Melanocyte of skin (primary cell): Measurements from ENCODE around the gene RGP1. TPM values are rescaled to one million over a fixed set of nuclear protein-coding genes. Genes with fewer than 3 reads are reported as not detected.

Experiments
- small RNA-seq, 2 donors: library from RNA; depleted of rRNA; stranded (forward); fragments of <200 nt; gene quantifications; one replicate each; pipeline ENCODE3, GENCODE V24; 2012
- total RNA-seq, 2 donors: library from RNA; depleted of rRNA; stranded (reverse); fragments of >200 nt; gene quantifications; 2 replicates each; pipeline ENCODE4 v1.2.3, GENCODE V29; 2012

The RGP1 gene
- 10 to 100 TPM; 13.0 to 16.2 TPM for total RNA-seq

GRCh38 chr9:35748858-35749514, at the start of gene RGP1, which contains the start of gene GBA2:
Gene RGP1 (plus strand): TSS chr9:35749287. CDS start chr9:35749756, 469 bp downstream.
Gene GBA2 (minus strand): TSS chr9:35749228. CDS start chr9:35748704, 524 bp downstream.

GRCh38 chr9:35732185-35732799, 16.8 kb upstream of the RGP1 start, which contains the start of the genes CREB3 and TLN1:
Gene CREB3 (plus strand): TSS chr9:35732666. CDS start chr9:35732773, 107 bp downstream.
Gene TLN1 (minus strand): TSS chr9:35732195. CDS start chr9:35725694, 6,501 bp downstream.

GRCh38 chr9:35754264-35754663, 5.2 kb downstream of the RGP1 start, which contains the start of gene MSMP:
Gene MSMP (minus strand): TSS chr9:35754276. CDS start chr9:35754129, 147 bp downstream.

GRCh38 chr9:35791297-35791921, 42.3 kb downstream of the RGP1 start, which contains the start of gene NPR2:
Gene NPR2 (plus strand): TSS chr9:35791591. CDS start chr9:35792409, 818 bp downstream.

Small RNA genes within 50 kb of the gene (small RNA-seq; reads per million reads assigned to genes)
- 1.1 to 1.6 reads per million in 2 donors for gene MIR6853

Other genes with a start within 250 kb of the RGP1 start
- 10 to 100 TPM in 1 of 2 donors, 1 to 10 TPM in 1; 9.3 to 10.3 TPM for gene TESK1, start 144.0 kb upstream of the RGP1 start, total RNA-seq
- gene CD72, start 130.9 kb upstream of the RGP1 start, total RNA-seq: 1 to 10 TPM in 1 of 2 donors, under 1 TPM in 1; 0.33 to 1.0 TPM
- not detected for gene SIT1, start 98.4 kb upstream of the RGP1 start, total RNA-seq
- over 10,000 TPM; 172,345 to 336,493 TPM for gene RMRP, start 91.3 kb upstream of the RGP1 start, total RNA-seq
- gene CCDC107, start 91.0 kb upstream of the RGP1 start, total RNA-seq: 10 to 100 TPM in 1 of 2 donors, 1 to 10 TPM in 1; 9.3 to 11.4 TPM
- gene ARHGEF39, start 84.1 kb upstream of the RGP1 start, total RNA-seq: 1 to 10 TPM; 1.7 to 7.0 TPM
- not detected for gene CA9, start 75.4 kb upstream of the RGP1 start, total RNA-seq
- gene TPM2, start 59.4 kb upstream of the RGP1 start, total RNA-seq: 10 to 100 TPM in 1 of 2 donors, 1 to 10 TPM in 1; 4.5 to 34.0 TPM
- 100 to 1,000 TPM; 135 to 143 TPM for gene TLN1, start 17.1 kb upstream of the RGP1 start, total RNA-seq
- gene CREB3, start 16.6 kb upstream of the RGP1 start, total RNA-seq: 10 to 100 TPM; 46.5 to 48.6 TPM
- gene GBA2, start 59 bp upstream of the RGP1 start, total RNA-seq: 10 to 100 TPM; 37.3 to 41.3 TPM
- not detected for gene MSMP, start 5.0 kb downstream of the RGP1 start, total RNA-seq
- 10 to 100 TPM; 10.7 to 17.3 TPM for gene NPR2, start 42.3 kb downstream of the RGP1 start, total RNA-seq
- 1 to 10 TPM in 1 of 2 donors, under 1 TPM in 1; 0.67 to 1.0 TPM for gene SPAG8, start 63.0 kb downstream of the RGP1 start, total RNA-seq
- 10 to 100 TPM; 31.6 to 41.6 TPM for gene HINT2, start 65.8 kb downstream of the RGP1 start, total RNA-seq
- not detected for gene FAM221B, start 79.4 kb downstream of the RGP1 start, total RNA-seq
- gene TMEM8B, start 79.9 kb downstream of the RGP1 start, total RNA-seq: 1 to 10 TPM in 1 of 2 donors, under 1 TPM in 1; 0.33 to 1.7 TPM
- not detected for gene OR13J1, start 121.1 kb downstream of the RGP1 start, total RNA-seq
- gene HRCT1, start 156.9 kb downstream of the RGP1 start, total RNA-seq: under 1 TPM in 1 of 2 donors, not detected in 1; 0.33 TPM
- gene SPAAR, start 160.2 kb downstream of the RGP1 start, total RNA-seq: under 1 TPM in 1 of 2 donors, not detected in 1; 0.34 TPM
- not detected for gene OR2S2, start 208.9 kb downstream of the RGP1 start, total RNA-seq